GM23338 (cell line): Measurements from ENCODE around the gene CAMTA1. TPM values are rescaled to one million over a fixed set of nuclear protein-coding genes. Genes with fewer than 3 reads are reported as not detected.

Source experiments
- ATAC-seq: fragments of 200-7000 bp; cut with Tn5 transposase; 3 replicates; pipeline ENCODE4 v1.9.1; 2020
- DNase-seq: peaks from one replicate; pipeline ENCODE4 v3.0.0-alpha.2; 2015; ENCODE audit warnings: low spot score
- H2AFZ ChIP-seq: fragments of 200-600 bp; sonication (generic); 2 replicates; pipeline ENCODE4 v1.8.0; 2016; ENCODE audit warnings: antibody characterized with exemption, mild to moderate bottlenecking, moderate library complexity
- H3F3A ChIP-seq: fragments of 200-600 bp; sonication (generic); replicated peaks from 2 replicates; pipeline ENCODE4 v1.8.0; 2017; ENCODE audit warnings: antibody characterized with exemption, mixed run types, low read depth
- H3K27ac ChIP-seq: fragments of 200-600 bp; sonication (generic); 2 replicates; pipeline ENCODE4 v1.6.1; 2016; ENCODE audit warnings: low read depth
- H3K27me3 ChIP-seq: fragments of 200-600 bp; sonication (generic); 2 replicates; pipeline ENCODE4 v1.8.0; 2016; ENCODE audit warnings: mild to moderate bottlenecking, mixed run types, moderate library complexity; ENCODE audit not compliant: insufficient read depth
- H3K36me3 ChIP-seq: fragments of 200-600 bp; sonication (generic); 2 replicates; pipeline ENCODE4 v1.8.0; 2016; ENCODE audit warnings: mild to moderate bottlenecking; ENCODE audit not compliant: insufficient read depth
- H3K4me1 ChIP-seq: fragments of 200-600 bp; sonication (generic); 2 replicates; pipeline ENCODE4 v1.8.0; 2016; ENCODE audit warnings: mild to moderate bottlenecking, moderate library complexity; ENCODE audit not compliant: insufficient read depth
- H3K4me2 ChIP-seq: fragments of 200-600 bp; sonication (generic); 2 replicates; pipeline ENCODE4 v1.7.1; 2017; ENCODE audit warnings: mixed run types
- H3K4me3 ChIP-seq: fragments of 200-600 bp; sonication (generic); 2 replicates; pipeline ENCODE4 v1.6.1; 2016; ENCODE audit warnings: mixed run types
- H3K79me2 ChIP-seq: fragments of 200-600 bp; sonication (generic); replicated peaks from 2 replicates; pipeline ENCODE4 v1.8.0; 2017; ENCODE audit warnings: mild to moderate bottlenecking; ENCODE audit not compliant: insufficient read depth
- H3K9me2 ChIP-seq: fragments of 200-600 bp; sonication (generic); 2 replicates; pipeline ENCODE4 v1.8.0; 2017; ENCODE audit not compliant: insufficient read depth
- H4K20me1 ChIP-seq: fragments of 200-600 bp; sonication (generic); replicated peaks from 2 replicates; pipeline ENCODE4 v1.8.0; 2017; ENCODE audit warnings: mild to moderate bottlenecking; ENCODE audit not compliant: insufficient read depth
- H3K27ac Mint-ChIP-seq: 2 replicates; pipeline ENCODE4 v1.8.0; 2020; ENCODE audit warnings: inconsistent platforms, mild to moderate bottlenecking, moderate library complexity, mixed read lengths
- H3K27me3 Mint-ChIP-seq: 3 replicates; pipeline ENCODE4 v1.8.0; 2022; ENCODE audit warnings: low read depth, mild to moderate bottlenecking, moderate library complexity, mixed read lengths, inconsistent platforms; ENCODE audit not compliant: insufficient read depth, poor library complexity
- H3K36me3 Mint-ChIP-seq: 3 replicates; pipeline ENCODE4 v1.8.0; 2021; ENCODE audit warnings: low read depth, mild to moderate bottlenecking, inconsistent platforms, moderate library complexity, mixed read lengths
- H3K4me1 Mint-ChIP-seq: 3 replicates; pipeline ENCODE4 v1.8.0; 2020; ENCODE audit warnings: mild to moderate bottlenecking, inconsistent platforms, mixed read lengths
- H3K4me3 Mint-ChIP-seq: 3 replicates; pipeline ENCODE4 v1.8.0; 2021; ENCODE audit warnings: moderate library complexity, mild to moderate bottlenecking, inconsistent platforms, mixed read lengths
- H3K9me3 Mint-ChIP-seq: 3 replicates; pipeline ENCODE4 v1.8.0; 2020; ENCODE audit warnings: moderate library complexity, mild to moderate bottlenecking, inconsistent platforms, mixed read lengths
- ETS1 ChIP-seq: IDR thresholded peaks from 2 replicates; pipeline ENCODE4 v1.6.1; 2016; ENCODE audit warnings: antibody characterized with exemption
- EZH2 ChIP-seq: fragments of 200-600 bp; sonication (generic); IDR thresholded peaks from one replicate; pipeline ENCODE4 v1.8.0; 2017; ENCODE audit warnings: antibody characterized with exemption, mild to moderate bottlenecking, low read depth; ENCODE audit not compliant: unreplicated experiment
- EZH2phosphoT487 ChIP-seq: fragments of 200-600 bp; sonication (generic); IDR thresholded peaks from one replicate; pipeline ENCODE4 v1.8.1; 2018; ENCODE audit warnings: antibody characterized with exemption; ENCODE audit not compliant: unreplicated experiment
- JUNB ChIP-seq: IDR thresholded peaks from one replicate; pipeline ENCODE4 v1.6.1; 2016; ENCODE audit warnings: antibody characterized with exemption; ENCODE audit not compliant: unreplicated experiment
- STAT1 ChIP-seq: IDR thresholded peaks from one replicate; pipeline ENCODE4 v1.6.1; 2016; ENCODE audit warnings: antibody characterized with exemption; ENCODE audit not compliant: unreplicated experiment
- ZNF331 ChIP-seq: fragments of 250-450 bp; sonication (Bioruptor Pico); IDR thresholded peaks from 2 replicates; pipeline ENCODE4 v1.5.0; 2020; ENCODE audit warnings: low read depth, mild to moderate bottlenecking, moderate library complexity
- polyA plus RNA-seq: library from polyadenylated mRNA; unstranded; fragments of >200 nt; fragmentation: Nextera tagmentation; extraction: Ambion mirVana; gene quantifications from 2 replicates; pipeline ENCODE4 v1.2.1, GENCODE V29; 2016
- total RNA-seq: library from RNA; depleted of rRNA; stranded (reverse); fragments of >200 nt; shearing (Covaris generic); gene quantifications from 2 replicates; pipeline ENCODE4 v1.2.3, GENCODE V29; 2014
- TF ChIP-seq, protein P1 (sequence below), 2 experiments: fragments of 200-600 bp in 1 of 2; sonication (generic) in 1 of 2; conservative IDR thresholded peaks; 2 replicates each; pipeline versions ENCODE4 v1.5.1 to v1.6.1; 2016 to 2017; ENCODE audit warnings: antibody characterized with exemption in 2 of 2, low read depth in 2 of 2, mild to moderate bottlenecking in 2 of 2, moderate library complexity in 1 of 2

CAMTA1 gene
- total and polyA plus RNA-seq, 2 experiments from 2014 or later, result 115 to 519 TPM

- Mint-ChIP-seq H3K27ac (no peak overlapping the region), H3K27me3 (peaks cover 9% of the 10 kb centered on the region), H3K36me3 (peaks cover 30% of the 10 kb centered on the region), H3K4me1 (no peaks in the 10 kb centered on the region), H3K4me3 (no peak overlapping the region), H3K9me3 (peaks cover 32% of the 10 kb centered on the region)
- Histone ChIP-seq H3K9me2 (no peaks in the 10 kb centered on the region), H3K36me3 (no peaks in the 10 kb centered on the region), H3K4me2 (no peak overlapping the region), H3K4me1 (no peaks in the 10 kb centered on the region), H3K79me2 (no peaks in the 10 kb centered on the region), H3F3A (no peaks in the 10 kb centered on the region), H3K27ac (no peak overlapping the region), H3K27me3 (no peaks in the 10 kb centered on the region), H4K20me1 (no peaks in the 10 kb centered on the region), H3K4me3 (no peak overlapping the region), H2AFZ (no peak overlapping the region)
- TF ChIP-seq, protein P1, sequence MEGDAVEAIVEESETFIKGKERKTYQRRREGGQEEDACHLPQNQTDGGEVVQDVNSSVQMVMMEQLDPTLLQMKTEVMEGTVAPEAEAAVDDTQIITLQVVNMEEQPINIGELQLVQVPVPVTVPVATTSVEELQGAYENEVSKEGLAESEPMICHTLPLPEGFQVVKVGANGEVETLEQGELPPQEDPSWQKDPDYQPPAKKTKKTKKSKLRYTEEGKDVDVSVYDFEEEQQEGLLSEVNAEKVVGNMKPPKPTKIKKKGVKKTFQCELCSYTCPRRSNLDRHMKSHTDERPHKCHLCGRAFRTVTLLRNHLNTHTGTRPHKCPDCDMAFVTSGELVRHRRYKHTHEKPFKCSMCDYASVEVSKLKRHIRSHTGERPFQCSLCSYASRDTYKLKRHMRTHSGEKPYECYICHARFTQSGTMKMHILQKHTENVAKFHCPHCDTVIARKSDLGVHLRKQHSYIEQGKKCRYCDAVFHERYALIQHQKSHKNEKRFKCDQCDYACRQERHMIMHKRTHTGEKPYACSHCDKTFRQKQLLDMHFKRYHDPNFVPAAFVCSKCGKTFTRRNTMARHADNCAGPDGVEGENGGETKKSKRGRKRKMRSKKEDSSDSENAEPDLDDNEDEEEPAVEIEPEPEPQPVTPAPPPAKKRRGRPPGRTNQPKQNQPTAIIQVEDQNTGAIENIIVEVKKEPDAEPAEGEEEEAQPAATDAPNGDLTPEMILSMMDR (conservative IDR thresholded peaks at IDR 0.05; ENCODE audit: low read depth in 2 of 2), result no peak
- TF ChIP-seq JUNB (no peak), ETS1 (no peak), EZH2 (no peak)
- DNase-seq, result no peak
- ATAC-seq, result no peak
Measured at GRCh38 chr1:7694600-7695496, 909.6 kb downstream of the CAMTA1 start.

GRCh38 chr1:7695497-7696117, 910.4 kb downstream of the CAMTA1 start:
- Histone ChIP-seq H3K4me2 (no peak overlapping the region), H3K79me2 (no peaks in the 10 kb centered on the region), H4K20me1 (no peaks in the 10 kb centered on the region), H3F3A (no peaks in the 10 kb centered on the region), H3K4me1 (no peaks in the 10 kb centered on the region), H3K27ac (no peak overlapping the region), H3K9me2 (no peaks in the 10 kb centered on the region), H3K4me3 (no peak overlapping the region), H2AFZ (no peak overlapping the region), H3K36me3 (no peaks in the 10 kb centered on the region), H3K27me3 (no peaks in the 10 kb centered on the region)
- H3K36me3 Mint-ChIP-seq, result peaks cover 35% of the 10 kb centered on the region
- peaks cover 9% of the 10 kb centered on the region for H3K27me3 Mint-ChIP-seq
- H3K9me3 Mint-ChIP-seq, result peaks cover 32% of the 10 kb centered on the region
- DNase-seq, result no peak
- ATAC-seq, result no peak
- H3K27ac Mint-ChIP-seq, result no peak overlapping the region
- H3K4me1 Mint-ChIP-seq, result no peaks in the 10 kb centered on the region
- H3K4me3 Mint-ChIP-seq, result no peak overlapping the region
- no peak for TF ChIP-seq STAT1
- TF ChIP-seq EZH2phosphoT487, result no peak
- TF ChIP-seq ZNF331 (CRISPR knock-in tag), result no peak
- no peak for TF ChIP-seq EZH2
- TF ChIP-seq JUNB, result no peak
- TF ChIP-seq, protein P1 (conservative IDR thresholded peaks at IDR 0.05; ENCODE audit: low read depth in 2 of 2), result no peak
